IPS-18c (cell line): ENCODE results near the gene ABCF2.

ENCODE experiments used
- H3K4me3 ChIP-seq: 2 replicates; pipeline ENCODE4 v1.7.0; 2013; ENCODE audit warnings: low read depth, mild to moderate bottlenecking, low read length, moderate library complexity; ENCODE audit not compliant: insufficient read depth
- H3K9me3 ChIP-seq: one replicate; pipeline ENCODE4 v1.6.1; 2013; ENCODE audit warnings: mild to moderate bottlenecking, low read length, moderate library complexity; ENCODE audit not compliant: control insufficient read depth, insufficient read depth

ABCF2 gene

DNA sequence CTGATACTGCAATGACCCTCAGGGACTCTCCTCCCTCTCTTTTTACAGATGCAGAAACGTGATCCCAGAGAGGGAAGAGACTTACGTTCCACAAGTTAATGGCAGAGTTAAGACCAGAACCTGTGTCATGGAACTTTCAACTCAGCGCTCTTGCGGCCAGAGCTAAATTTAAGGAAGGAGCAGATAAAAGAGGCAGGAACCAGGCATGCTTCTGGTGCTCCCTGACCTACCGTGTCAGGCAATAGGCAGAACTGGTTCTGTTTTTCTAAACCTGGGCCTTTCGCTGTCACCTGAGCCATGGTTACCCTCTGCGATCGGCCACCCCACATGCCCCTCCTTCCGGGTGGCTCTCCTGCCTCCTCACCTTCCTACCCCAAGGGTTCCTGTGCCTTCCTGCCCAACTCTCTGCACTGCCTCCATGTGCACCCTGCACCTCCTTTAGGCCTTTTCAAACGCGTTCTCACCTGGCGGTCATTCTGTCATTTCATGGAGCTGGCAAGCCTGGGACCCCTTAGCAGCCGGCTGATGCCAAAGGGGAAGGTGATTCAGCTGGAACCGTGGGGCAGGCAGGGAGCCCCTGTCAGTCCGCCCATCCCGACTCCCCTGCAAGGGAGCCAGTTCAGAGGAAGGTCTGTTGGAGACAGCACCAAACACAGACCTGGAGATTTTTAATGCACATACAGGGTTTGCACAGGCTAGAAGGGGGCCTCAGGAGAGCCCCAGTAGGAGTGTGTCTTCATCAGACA, 51.8 kb downstream of the ABCF2 start:
- Histone ChIP-seq H3K4me3 (no peak overlapping the region), H3K9me3 (peaks cover 9% of the 10 kb centered on the region)

DNA sequence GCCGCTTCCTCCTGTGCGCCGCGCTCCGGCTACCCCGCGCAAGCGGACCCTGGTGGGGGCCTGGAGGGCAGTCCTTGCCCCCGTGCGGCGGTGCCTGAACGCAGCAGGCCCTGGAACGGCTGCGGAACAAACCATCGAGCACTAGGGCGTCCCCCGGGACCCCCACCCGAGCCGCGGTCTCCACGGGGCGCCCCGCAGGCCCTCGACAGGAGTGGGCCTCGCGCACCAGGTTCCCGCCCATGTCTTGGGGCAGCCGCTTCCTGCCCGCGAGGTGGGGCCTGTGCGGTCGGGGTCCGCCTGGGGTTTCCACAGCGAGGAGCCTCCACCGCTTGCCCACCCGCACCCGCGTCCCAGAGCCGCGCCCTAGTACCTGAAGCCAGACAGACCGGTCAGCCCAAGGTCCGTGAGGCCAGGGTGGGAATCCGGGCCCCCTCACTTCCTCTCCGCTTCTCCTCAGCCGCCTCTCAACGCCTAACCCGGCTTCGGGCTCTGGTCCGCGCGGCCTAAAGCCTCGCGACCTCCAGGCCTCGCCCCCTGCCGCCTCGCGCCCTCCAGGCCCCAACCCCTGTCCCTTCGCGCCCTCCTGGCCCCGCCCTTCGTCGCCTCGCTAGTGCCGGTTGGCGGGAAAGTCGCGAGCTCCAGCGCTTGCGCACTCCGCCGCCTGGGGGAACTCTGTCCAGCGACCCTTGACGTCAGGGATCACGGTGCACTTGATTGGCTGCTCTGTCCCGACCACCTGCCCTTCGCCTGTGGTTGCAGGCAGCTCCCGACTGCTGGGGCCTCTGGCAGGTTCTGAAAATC, 52.6 kb downstream of the ABCF2 start:
- Histone ChIP-seq H3K9me3 (peaks cover 9% of the 10 kb centered on the region), H3K4me3 (no peak overlapping the region)

GRCh38 chr7:151173386-151174245, 53.4 kb downstream of the ABCF2 start:
- Histone ChIP-seq H3K9me3 (peaks cover 9% of the 10 kb centered on the region), H3K4me3 (no peak overlapping the region)

- Histone ChIP-seq H3K4me3 (no peak overlapping the region), H3K9me3 (peaks cover 9% of the 10 kb centered on the region)
These were observed 54.5 kb downstream of the ABCF2 start for GRCh38 chr7:151172273-151173141.

- Histone ChIP-seq H3K4me3 (no peak overlapping the region; the same call in 1 of the 2 replicates), H3K9me3 (peaks cover 8% of the 10 kb centered on the region)
These were observed 58.2 kb downstream of the ABCF2 start for GRCh38 chr7:151168787-151169162.

GRCh38 chr7:151168003-151168786, 58.8 kb downstream of the ABCF2 start:
- H3K9me3 ChIP-seq: peaks cover 4% of the 10 kb centered on the region
- H3K4me3 ChIP-seq: peak overlapping the region; percentile 61; the same call in 1 of the 2 replicates

DNA sequence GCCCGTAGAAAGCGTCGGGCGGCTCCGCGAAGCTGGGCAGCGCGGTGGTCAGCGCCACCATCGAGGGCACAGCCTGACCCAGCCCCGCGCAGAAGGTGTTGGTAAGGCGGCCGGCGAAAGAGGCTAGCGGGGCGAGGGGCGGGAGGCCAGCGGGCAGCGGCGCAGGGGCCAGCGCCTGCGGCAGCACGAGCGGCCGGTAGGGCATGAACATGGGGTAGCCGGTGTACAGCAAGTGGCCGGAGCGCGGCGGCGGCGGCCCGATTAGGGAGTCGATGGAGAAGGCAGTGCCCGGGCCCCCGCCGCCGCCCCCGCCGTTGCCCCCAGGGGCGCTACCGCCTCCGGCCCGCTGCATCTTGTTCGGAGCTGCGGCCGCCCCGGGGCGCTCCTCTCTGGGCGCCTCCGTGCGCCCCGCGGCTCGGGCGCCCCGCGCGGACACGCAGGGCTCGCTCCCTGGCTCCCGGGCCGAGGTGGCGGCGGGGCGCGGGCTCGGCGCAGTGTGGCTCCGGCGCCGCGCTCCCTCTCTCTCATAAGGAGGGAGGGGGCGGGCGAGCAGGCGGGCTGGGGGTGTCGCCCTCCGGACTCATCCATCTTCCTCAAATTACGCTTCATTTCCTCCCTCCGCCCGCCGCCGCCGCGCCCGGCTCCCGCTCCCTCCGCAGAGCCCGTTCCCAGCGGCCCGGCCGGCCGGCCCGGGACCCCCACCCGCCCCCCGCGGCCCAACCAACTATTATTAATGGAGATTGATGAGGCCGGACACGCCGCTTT, 59.6 kb downstream of the ABCF2 start, which contains the start of gene GBX1:
Gene GBX1 (minus strand): TSS at position 498 of the 765 bp plus-strand sequence. CDS start 146 bp downstream, at position 352.
- H3K4me3 ChIP-seq: peak within 1 kb of the TSS; percentile 61
- H3K9me3 ChIP-seq: peaks cover 4% of the 10 kb centered on the region

- Histone ChIP-seq H3K9me3 (peaks cover 2% of the 10 kb centered on the region), H3K4me3 (peak overlapping the region; percentile 61; the same call in 1 of the 2 replicates)
These were observed 60.3 kb downstream of the ABCF2 start for GRCh38 chr7:151166629-151167196.
